ENCODE results near the gene KCNQ5. TPM values are rescaled to one million over a fixed set of nuclear protein-coding genes. Genes with fewer than 3 reads are reported as not detected.

The KCNQ5 gene
- total RNA-seq, 1 experiment from 2014 or later = 13.9 TPM

- in situ Hi-C loops (cut with HindIII; ENCODE audit: low pct_unique_long_range_greater_than_20kb, low sequenced_read_pairs) = no loop called here
- no peak for DNase-seq (ENCODE audit: low read depth, low spot score)
These were observed 35.7 kb downstream of the KCNQ5 start for GRCh38 chr6:72657407-72658197.

DNA sequence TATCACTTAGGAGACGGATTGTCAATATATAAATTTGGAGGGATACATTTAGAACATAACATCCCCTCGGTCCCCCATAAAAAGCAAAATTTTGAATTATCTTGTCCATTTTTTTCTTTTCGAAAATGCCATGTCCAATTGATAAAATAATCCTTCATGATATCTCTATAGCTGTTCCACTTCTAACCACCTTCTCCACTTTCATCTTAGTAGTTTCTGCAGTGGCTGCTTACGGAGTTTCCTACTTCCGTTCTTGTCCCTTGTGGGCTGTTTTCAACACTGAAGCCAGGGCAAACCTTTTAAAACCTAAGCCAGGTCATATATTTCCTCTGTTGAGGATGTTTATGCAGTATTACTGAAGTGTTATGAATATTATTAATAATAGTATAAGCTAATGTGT, 37.9 kb downstream of the KCNQ5 start:
- DNase-seq (ENCODE audit: low read depth, low spot score) = no peak
- in situ Hi-C loops (cut with HindIII; ENCODE audit: low pct_unique_long_range_greater_than_20kb, low sequenced_read_pairs) = no loop called here

GRCh38 chr6:72661411-72661810, 39.5 kb downstream of the KCNQ5 start:
- in situ Hi-C loops (cut with HindIII; ENCODE audit: low pct_unique_long_range_greater_than_20kb, low sequenced_read_pairs) = no loop called here
- no peak for DNase-seq (ENCODE audit: low read depth, low spot score)

- DNase-seq (ENCODE audit: low read depth, low spot score) = no peak
- in situ Hi-C loops (cut with HindIII; ENCODE audit: low pct_unique_long_range_greater_than_20kb, low sequenced_read_pairs) = no loop called here
These were observed 43.7 kb downstream of the KCNQ5 start for GRCh38 chr6:72665599-72665998.

GRCh38 chr6:72669324-72669723, 47.5 kb downstream of the KCNQ5 start:
- no peak for DNase-seq (ENCODE audit: low read depth, low spot score)
- in situ Hi-C loops (cut with HindIII; ENCODE audit: low pct_unique_long_range_greater_than_20kb, low sequenced_read_pairs) = no loop called here

GRCh38 chr6:72672906-72673305, 51.0 kb downstream of the KCNQ5 start:
- no peak for DNase-seq (ENCODE audit: low read depth, low spot score)
- in situ Hi-C loops (cut with HindIII; ENCODE audit: low pct_unique_long_range_greater_than_20kb, low sequenced_read_pairs) = no loop called here

GRCh38 chr6:72674842-72675241, 53.0 kb downstream of the KCNQ5 start:
- in situ Hi-C loops (cut with HindIII; ENCODE audit: low pct_unique_long_range_greater_than_20kb, low sequenced_read_pairs) = no loop called here
- DNase-seq (ENCODE audit: low read depth, low spot score) = no peak

- in situ Hi-C loops (cut with HindIII; ENCODE audit: low pct_unique_long_range_greater_than_20kb, low sequenced_read_pairs) = no loop called here
These were observed 53.5 kb downstream of the KCNQ5 start for GRCh38 chr6:72675396-72675795.

DNA sequence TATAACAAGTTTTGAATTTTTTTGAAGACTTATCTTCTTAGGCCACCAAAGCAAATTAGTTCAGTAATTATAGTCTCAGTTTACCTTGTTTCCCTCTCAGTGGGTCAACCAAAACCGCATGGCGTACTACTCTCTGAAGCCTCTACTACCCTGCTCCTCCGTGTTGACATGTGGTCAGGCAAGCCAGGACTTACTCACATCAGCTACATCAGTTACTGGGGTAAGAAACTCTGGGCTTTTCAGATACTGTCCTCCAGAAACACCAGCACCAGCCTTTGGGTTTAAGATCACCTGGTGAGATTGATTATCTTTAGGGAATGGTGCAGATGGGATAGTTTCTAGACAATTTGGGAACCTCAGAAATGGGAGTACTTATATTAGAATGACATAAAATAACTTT, 55.1 kb downstream of the KCNQ5 start:
- in situ Hi-C loops (cut with HindIII; ENCODE audit: low pct_unique_long_range_greater_than_20kb, low sequenced_read_pairs) = no loop called here
- DNase-seq (ENCODE audit: low read depth, low spot score) = no peak

More at GRCh38 chr6:72675396-72675795, 53.5 kb downstream of the KCNQ5 start:
- DNase-seq (ENCODE audit: low read depth, low spot score) = no peak

GRCh38 chr6:72677740-72678139, 55.9 kb downstream of the KCNQ5 start:
- no peak for DNase-seq (ENCODE audit: low read depth, low spot score)
- in situ Hi-C loops (cut with HindIII; ENCODE audit: low pct_unique_long_range_greater_than_20kb, low sequenced_read_pairs) = no loop called here

- no peak for DNase-seq (ENCODE audit: low read depth, low spot score)
- in situ Hi-C loops (cut with HindIII; ENCODE audit: low pct_unique_long_range_greater_than_20kb, low sequenced_read_pairs) = no loop called here
These were observed 61.9 kb downstream of the KCNQ5 start for GRCh38 chr6:72683797-72684196.

DNA sequence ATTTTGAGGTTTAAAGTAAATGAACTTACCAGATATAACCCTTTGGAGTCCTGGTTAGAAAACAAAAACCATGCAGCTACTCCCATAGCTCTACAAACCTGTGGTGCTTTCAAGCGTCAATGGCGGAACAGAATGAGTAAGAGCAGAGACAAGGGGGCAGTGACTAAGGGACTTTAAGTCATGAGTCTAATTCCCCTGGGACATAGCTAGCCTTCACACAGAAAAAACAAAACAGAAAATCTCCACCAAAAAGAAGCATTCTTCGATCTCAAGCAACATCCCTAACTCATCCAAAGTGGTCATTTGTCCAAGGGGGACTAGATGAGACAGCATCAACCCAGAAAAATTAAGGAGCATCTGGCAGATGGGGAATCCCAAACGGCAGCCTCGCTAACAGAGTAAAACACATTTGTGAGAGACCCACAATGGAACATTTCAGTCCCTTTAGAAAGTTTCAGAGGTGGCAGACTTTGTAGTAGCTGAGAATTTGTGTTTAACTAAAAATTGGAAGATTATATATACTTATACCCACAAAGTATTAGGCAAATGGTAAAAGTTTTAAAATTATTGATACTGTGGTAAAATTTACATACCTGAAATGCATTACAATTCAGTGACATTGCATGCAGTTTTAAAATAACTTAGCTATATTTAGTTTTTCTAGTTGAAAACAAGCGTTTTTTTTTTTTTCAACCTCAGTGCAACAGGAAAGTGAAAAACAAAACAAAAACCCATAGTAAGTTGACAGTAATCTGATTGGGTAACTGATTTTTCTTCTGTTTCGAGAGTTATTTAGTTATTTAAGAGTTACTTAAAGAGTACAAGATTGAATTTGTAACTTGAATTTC, 67.5 kb downstream of the KCNQ5 start:
- DNase-seq (ENCODE audit: low read depth, low spot score) = no peak

DNA sequence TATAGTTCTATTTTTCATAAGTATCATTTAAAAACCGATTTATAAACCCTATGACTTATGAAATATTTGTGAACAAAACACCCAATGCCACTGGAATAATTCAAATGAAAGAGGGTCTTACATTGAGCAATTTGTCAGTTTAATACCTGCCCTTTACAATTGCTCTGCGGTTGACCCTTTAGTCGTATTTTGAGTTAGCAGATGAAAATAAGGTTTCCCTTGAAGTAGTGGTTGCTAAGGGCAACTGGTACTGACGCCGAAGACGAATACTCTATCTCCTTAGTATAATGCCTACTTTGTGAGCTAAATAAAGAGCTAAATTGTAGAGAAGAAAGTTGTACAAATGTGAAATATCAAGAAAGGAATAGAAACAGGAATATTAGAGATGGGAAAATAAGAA, 69.4 kb downstream of the KCNQ5 start:
- DNase-seq (ENCODE audit: low read depth, low spot score) = peak; percentile 20
- in situ Hi-C loops (cut with HindIII; ENCODE audit: low pct_unique_long_range_greater_than_20kb, low sequenced_read_pairs) = no loop called here

More for the DNA sequence above, 67.5 kb downstream of the KCNQ5 start:
- in situ Hi-C loops (cut with HindIII; ENCODE audit: low pct_unique_long_range_greater_than_20kb, low sequenced_read_pairs) = no loop called here

DNA sequence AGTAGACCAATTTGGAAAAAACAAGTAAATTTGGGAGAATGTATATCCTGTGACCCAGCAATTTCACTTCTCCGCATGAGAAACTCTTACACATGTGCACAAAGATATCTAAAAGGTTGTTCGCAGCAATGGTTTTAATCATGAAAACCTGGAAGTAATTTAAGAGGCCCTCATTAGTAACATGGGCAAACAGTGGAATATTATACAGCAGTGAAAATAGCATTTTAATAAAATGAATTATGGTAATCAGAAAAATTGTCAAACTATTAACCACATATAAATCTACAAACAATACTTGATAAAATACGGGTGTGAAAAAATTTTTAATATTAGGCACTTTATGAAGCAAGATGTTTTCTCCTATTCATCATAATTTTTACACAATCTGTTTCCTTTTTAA, 74.2 kb downstream of the KCNQ5 start:
- no peak for DNase-seq (ENCODE audit: low read depth, low spot score)
- in situ Hi-C loops (cut with HindIII; ENCODE audit: low pct_unique_long_range_greater_than_20kb, low sequenced_read_pairs) = no loop called here

DNA sequence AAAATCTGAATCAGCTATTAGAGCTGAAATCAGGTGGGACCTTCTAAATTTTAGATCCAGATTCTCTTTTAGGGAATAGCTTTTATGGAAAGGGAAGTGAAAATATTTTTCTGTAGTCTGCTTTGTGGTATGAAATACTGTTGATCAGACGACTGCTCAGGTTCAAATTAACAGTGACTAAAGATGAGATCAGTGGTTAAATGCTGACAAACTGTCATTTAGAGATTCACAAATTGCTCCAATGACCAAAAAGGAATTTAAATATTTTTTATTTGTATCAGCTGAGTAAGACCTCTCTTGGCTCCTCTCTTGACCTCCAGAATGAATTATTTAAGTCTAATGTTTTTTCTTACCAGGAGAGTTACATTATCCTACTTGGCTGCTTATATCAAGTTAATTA, 77.3 kb downstream of the KCNQ5 start:
- in situ Hi-C loops (cut with HindIII; ENCODE audit: low pct_unique_long_range_greater_than_20kb, low sequenced_read_pairs) = no loop called here
- no peak for DNase-seq (ENCODE audit: low read depth, low spot score)

- in situ Hi-C loops (cut with HindIII; ENCODE audit: low pct_unique_long_range_greater_than_20kb, low sequenced_read_pairs) = no loop called here
- DNase-seq (ENCODE audit: low read depth, low spot score) = peak; percentile 92
These were observed 80.6 kb downstream of the KCNQ5 start for GRCh38 chr6:72702421-72702820.

DNA sequence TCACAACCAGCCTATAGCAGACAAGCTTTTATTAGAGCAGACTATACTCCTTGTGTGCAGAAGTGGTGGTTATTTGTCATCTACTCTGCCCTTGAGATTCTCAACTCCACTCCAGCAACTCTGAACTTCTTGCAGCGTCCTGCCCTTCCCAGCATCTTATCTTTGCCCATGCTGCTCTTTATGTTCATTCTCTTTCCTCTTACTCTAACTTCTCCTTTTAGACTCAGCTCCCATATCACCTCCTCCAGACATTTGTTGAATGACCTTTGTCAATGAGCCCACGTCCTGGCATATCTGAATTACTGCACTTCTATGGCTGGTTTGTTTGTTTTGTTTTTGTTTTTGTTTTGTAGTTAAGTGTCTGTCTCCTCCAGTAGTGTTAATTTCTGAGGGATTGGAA, 81.2 kb downstream of the KCNQ5 start:
- DNase-seq (ENCODE audit: low read depth, low spot score) = peak; percentile 62
- in situ Hi-C loops (cut with HindIII; ENCODE audit: low pct_unique_long_range_greater_than_20kb, low sequenced_read_pairs) = no loop called here

GRCh38 chr6:72704979-72705378, 83.1 kb downstream of the KCNQ5 start:
- peak; percentile 80 for DNase-seq (ENCODE audit: low read depth, low spot score)
- in situ Hi-C loops (cut with HindIII; ENCODE audit: low pct_unique_long_range_greater_than_20kb, low sequenced_read_pairs) = no loop called here

DNA sequence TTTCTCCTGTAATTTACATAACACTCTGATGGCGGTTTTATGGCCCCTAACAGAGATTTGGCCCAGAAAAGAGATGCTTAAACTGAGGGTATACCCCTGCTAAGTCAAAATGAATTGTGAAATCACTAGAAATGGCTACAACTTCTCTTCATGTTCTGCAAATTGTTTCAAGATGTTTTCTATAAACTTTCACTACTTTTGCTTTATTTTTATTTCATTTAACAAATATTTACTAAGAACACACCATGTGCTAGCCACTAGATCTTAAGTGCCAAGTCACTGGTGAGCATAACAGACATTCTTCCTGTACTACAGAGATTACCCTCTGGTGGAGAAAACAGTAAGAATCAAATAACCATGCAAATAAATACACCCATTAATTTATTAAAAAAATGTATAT, 87.6 kb downstream of the KCNQ5 start:
- in situ Hi-C loops (cut with HindIII; ENCODE audit: low pct_unique_long_range_greater_than_20kb, low sequenced_read_pairs) = no loop called here
- DNase-seq (ENCODE audit: low read depth, low spot score) = no peak

Measured in SK-MEL-5 (cell line).